Measurements from ENCODE around the gene PRIM2.
"Not testable (repeated sequence)": the region's sequence is repeated elsewhere in the genome, so short reads cannot be mapped to it uniquely, and the experiment has no call there.

PRIM2 gene

DNA sequence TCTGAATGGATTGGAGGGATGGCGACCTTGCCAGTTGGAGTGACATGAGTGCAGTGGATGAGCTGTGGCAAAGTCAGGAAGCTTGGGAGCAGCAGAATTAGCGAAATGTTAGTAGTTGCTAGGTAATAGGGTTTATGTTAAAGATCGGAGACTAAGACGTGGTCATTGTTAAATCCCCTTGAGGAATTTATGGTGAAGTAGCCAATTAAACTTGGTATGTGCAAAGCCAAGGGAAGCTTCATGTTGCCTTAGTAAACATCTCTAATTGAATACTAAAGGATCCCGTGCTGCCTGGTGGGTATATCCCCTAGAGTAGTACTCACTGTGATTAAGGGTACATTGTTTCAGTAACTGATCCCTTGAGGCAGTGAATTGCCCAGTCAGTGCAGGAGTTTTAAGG, 106.0 kb downstream of the PRIM2 start:
- H3K4me1 ChIP-seq (ENCODE audit: control insufficient read depth, insufficient read depth, low read length) = peaks cover 10% of the 10 kb centered on the region
- H3K4me3 ChIP-seq (ENCODE audit: low read depth, low read length) = no peak overlapping the region
- POLR2A ChIA-PET = no interaction called here
- peaks cover 0 to 5% of the 10 kb centered on the region in 2 experiments; a peak in 1 of 3 replicates for H3K36me3 ChIP-seq (ENCODE audit: control insufficient read depth in 2 of 2, insufficient read depth in 1 of 2, low read length in 2 of 2)
- TF ChIP-seq ZNF221 (tag by site-specific recombination; IDR thresholded peaks at IDR 0.05; ENCODE audit: borderline replicate concordance) (no peak), ZBTB48 (tag by site-specific recombination; IDR thresholded peaks at IDR 0.05) (peak; percentile 64; the same call in 1 of the 2 replicates), ZBTB20 (tag by site-specific recombination; IDR thresholded peaks at IDR 0.05) (no peak), MZF1 (tag by site-specific recombination; IDR thresholded peaks at IDR 0.05; ENCODE audit: borderline replicate concordance) (peak; percentile 94; the same call in 1 of the 2 replicates), ZNF133 (tag by site-specific recombination; IDR thresholded peaks at IDR 0.05) (no peak), ZEB2 (tag by site-specific recombination; IDR thresholded peaks at IDR 0.05) (no peak), ZNF19 (tag by site-specific recombination; IDR thresholded peaks at IDR 0.05; ENCODE audit: low read depth) (no peak), WT1 (tag by site-specific recombination; IDR thresholded peaks at IDR 0.05) (0 out of 2 replicates have a peak, but pooled peaks have one; percentile 13), TRIM28 (IDR thresholded peaks at IDR 0.05; ENCODE audit: borderline replicate concordance, low read length) (peak; percentile 48; the same call in 1 of the 2 replicates), ZBTB7A (tag by site-specific recombination; IDR thresholded peaks at IDR 0.05; ENCODE audit: low read depth) (no peak), OSR2 (tag by site-specific recombination; IDR thresholded peaks at IDR 0.05) (peak; percentile 70), ZNF391 (tag by site-specific recombination; IDR thresholded peaks at IDR 0.05; ENCODE audit: borderline replicate concordance, low read depth) (no peak), ZNF324 (tag by site-specific recombination; IDR thresholded peaks at IDR 0.05) (no peak), ZBTB10 (tag by site-specific recombination; IDR thresholded peaks at IDR 0.05) (no peak), ZNF292 (tag by site-specific recombination; IDR thresholded peaks at IDR 0.05; ENCODE audit: borderline replicate concordance, low read depth) (no peak), GLIS1 (tag by site-specific recombination; IDR thresholded peaks at IDR 0.05) (peak; percentile 52), ZNF37A (tag by site-specific recombination; IDR thresholded peaks at IDR 0.05) (no peak)
- TF ChIP-seq, protein P1, sequence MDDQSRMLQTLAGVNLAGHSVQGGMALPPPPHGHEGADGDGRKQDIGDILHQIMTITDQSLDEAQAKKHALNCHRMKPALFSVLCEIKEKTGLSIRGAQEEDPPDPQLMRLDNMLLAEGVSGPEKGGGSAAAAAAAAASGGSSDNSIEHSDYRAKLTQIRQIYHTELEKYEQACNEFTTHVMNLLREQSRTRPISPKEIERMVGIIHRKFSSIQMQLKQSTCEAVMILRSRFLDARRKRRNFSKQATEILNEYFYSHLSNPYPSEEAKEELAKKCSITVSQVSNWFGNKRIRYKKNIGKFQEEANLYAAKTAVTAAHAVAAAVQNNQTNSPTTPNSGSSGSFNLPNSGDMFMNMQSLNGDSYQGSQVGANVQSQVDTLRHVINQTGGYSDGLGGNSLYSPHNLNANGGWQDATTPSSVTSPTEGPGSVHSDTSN (CRISPR knock-in tag; IDR thresholded peaks at IDR 0.05) = no peak
- TF ChIP-seq, protein P2, sequence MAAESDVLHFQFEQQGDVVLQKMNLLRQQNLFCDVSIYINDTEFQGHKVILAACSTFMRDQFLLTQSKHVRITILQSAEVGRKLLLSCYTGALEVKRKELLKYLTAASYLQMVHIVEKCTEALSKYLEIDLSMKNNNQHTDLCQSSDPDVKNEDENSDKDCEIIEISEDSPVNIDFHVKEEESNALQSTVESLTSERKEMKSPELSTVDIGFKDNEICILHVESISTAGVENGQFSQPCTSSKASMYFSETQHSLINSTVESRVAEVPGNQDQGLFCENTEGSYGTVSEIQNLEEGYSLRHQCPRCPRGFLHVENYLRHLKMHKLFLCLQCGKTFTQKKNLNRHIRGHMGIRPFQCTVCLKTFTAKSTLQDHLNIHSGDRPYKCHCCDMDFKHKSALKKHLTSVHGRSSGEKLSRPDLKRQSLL (tag by site-specific recombination; IDR thresholded peaks at IDR 0.05) = no peak
- TF ChIP-seq, protein P3, sequence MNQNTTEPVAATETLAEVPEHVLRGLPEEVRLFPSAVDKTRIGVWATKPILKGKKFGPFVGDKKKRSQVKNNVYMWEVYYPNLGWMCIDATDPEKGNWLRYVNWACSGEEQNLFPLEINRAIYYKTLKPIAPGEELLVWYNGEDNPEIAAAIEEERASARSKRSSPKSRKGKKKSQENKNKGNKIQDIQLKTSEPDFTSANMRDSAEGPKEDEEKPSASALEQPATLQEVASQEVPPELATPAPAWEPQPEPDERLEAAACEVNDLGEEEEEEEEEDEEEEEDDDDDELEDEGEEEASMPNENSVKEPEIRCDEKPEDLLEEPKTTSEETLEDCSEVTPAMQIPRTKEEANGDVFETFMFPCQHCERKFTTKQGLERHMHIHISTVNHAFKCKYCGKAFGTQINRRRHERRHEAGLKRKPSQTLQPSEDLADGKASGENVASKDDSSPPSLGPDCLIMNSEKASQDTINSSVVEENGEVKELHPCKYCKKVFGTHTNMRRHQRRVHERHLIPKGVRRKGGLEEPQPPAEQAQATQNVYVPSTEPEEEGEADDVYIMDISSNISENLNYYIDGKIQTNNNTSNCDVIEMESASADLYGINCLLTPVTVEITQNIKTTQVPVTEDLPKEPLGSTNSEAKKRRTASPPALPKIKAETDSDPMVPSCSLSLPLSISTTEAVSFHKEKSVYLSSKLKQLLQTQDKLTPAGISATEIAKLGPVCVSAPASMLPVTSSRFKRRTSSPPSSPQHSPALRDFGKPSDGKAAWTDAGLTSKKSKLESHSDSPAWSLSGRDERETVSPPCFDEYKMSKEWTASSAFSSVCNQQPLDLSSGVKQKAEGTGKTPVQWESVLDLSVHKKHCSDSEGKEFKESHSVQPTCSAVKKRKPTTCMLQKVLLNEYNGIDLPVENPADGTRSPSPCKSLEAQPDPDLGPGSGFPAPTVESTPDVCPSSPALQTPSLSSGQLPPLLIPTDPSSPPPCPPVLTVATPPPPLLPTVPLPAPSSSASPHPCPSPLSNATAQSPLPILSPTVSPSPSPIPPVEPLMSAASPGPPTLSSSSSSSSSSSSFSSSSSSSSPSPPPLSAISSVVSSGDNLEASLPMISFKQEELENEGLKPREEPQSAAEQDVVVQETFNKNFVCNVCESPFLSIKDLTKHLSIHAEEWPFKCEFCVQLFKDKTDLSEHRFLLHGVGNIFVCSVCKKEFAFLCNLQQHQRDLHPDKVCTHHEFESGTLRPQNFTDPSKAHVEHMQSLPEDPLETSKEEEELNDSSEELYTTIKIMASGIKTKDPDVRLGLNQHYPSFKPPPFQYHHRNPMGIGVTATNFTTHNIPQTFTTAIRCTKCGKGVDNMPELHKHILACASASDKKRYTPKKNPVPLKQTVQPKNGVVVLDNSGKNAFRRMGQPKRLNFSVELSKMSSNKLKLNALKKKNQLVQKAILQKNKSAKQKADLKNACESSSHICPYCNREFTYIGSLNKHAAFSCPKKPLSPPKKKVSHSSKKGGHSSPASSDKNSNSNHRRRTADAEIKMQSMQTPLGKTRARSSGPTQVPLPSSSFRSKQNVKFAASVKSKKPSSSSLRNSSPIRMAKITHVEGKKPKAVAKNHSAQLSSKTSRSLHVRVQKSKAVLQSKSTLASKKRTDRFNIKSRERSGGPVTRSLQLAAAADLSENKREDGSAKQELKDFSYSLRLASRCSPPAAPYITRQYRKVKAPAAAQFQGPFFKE (tag by site-specific recombination; IDR thresholded peaks at IDR 0.05; ENCODE audit: borderline replicate concordance) = no peak
- H3K9me3 ChIP-seq (ENCODE audit: control insufficient read depth, insufficient read depth, low read depth, low read length) = no peaks in the 10 kb centered on the region
- CTCF ChIA-PET = interaction anchor here (0.6 to 1.0 kb wide), 2 partner anchors 16 to 521 kb away, joined by 3 read pairs; no protein-coding TSS in a partner anchor
- H3K27ac ChIP-seq (ENCODE audit: extremely low read depth, low read depth, low read length) = no peak overlapping the region

DNA sequence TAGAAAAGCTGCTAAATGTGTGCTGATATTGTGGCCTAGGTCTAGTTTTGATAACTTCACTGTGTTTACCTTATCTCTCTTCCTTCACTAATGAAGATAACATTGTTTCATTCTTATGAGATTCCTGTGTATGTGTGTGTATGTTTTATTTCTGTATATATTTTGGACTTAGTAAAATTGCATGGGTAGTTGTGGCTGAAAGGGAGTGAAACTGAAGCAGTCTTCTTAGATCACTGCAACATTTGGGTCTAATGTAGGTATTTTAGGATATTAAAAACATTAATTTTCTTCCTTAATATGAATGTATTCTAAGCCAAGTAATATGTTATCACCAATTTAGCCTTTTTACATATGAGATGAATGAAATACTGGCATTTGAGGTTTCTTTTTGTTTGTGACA, 114.3 kb downstream of the PRIM2 start:
- POLR2A ChIA-PET = not testable (repeated sequence)

More for the DNA sequence above, 114.3 kb downstream of the PRIM2 start:
- not testable (repeated sequence) for H3K9me3 ChIP-seq (ENCODE audit: control insufficient read depth, insufficient read depth, low read depth, low read length); H3K36me3 ChIP-seq (ENCODE audit: control insufficient read depth in 2 of 2, insufficient read depth in 1 of 2, low read length in 2 of 2); H3K27ac ChIP-seq (ENCODE audit: extremely low read depth, low read depth, low read length); H3K4me3 ChIP-seq (ENCODE audit: low read depth, low read length)
- CTCF ChIA-PET = interaction anchor here (0.6 kb wide), 1 partner anchor 34 kb away, joined by 3 read pairs; no protein-coding TSS in a partner anchor
- peaks cover 22% of the 10 kb centered on the region for H3K4me1 ChIP-seq (ENCODE audit: control insufficient read depth, insufficient read depth, low read length)

All from HEK293 (cell line).